ENCODE data around the gene DDX18.

DNA sequence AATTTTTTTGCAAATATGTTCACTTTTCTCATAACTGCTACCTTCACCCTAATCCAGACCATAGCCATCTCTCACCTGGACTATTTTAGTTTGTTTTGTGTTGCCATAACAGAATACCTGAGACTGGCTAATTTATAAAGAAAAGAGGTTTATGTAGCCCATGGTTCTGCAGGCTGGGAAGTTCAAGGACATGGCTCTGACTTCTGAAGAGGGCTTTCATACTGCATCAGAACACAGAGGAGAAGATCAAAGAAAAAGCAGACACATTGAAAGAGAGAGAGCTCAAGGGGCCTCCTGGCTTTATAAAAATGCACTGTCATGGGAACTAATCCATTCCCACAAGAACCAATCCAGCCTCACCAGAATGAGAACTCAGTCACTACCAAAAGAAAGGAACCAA is 25.0 kb upstream of the DDX18 start:
- TF ChIP-seq EZH2 (IDR thresholded peaks at IDR 0.05; ENCODE audit: borderline replicate concordance, insufficient read depth, low read depth, low read length, poor library complexity, severe bottlenecking) = no peak
- TF ChIP-seq, protein P1, sequence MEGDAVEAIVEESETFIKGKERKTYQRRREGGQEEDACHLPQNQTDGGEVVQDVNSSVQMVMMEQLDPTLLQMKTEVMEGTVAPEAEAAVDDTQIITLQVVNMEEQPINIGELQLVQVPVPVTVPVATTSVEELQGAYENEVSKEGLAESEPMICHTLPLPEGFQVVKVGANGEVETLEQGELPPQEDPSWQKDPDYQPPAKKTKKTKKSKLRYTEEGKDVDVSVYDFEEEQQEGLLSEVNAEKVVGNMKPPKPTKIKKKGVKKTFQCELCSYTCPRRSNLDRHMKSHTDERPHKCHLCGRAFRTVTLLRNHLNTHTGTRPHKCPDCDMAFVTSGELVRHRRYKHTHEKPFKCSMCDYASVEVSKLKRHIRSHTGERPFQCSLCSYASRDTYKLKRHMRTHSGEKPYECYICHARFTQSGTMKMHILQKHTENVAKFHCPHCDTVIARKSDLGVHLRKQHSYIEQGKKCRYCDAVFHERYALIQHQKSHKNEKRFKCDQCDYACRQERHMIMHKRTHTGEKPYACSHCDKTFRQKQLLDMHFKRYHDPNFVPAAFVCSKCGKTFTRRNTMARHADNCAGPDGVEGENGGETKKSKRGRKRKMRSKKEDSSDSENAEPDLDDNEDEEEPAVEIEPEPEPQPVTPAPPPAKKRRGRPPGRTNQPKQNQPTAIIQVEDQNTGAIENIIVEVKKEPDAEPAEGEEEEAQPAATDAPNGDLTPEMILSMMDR (IDR thresholded peaks at IDR 0.05) = no peak

Measured in B cell (primary cell).